Common myeloid progenitor, CD34-positive (primary cell): ENCODE measurements around the gene RACK1.

Experiments
- CTCF ChIA-PET: fragments of 350-600 bp; sonication (Branson Sonifier 250); formaldehyde crosslinking; loops from one replicate; lab custom pipeline; 2021; ENCODE audit warnings: antibody characterized with exemption; lab: Charles Lee
- POLR2A ChIA-PET: fragments of 350-600 bp; sonication (Branson Sonifier 250); formaldehyde crosslinking; loops from one replicate; lab custom pipeline; 2021; ENCODE audit warnings: antibody characterized with exemption; lab: Charles Lee
- DNase-seq, 3 donors: peaks; one replicate each; pipeline versions ENCODE4 v3.0.0 to v3.0.0-alpha.2; 2013
- H3K27ac ChIP-seq, 2 experiments: 1 replicate in 1 of 2; 2 replicates in 1 of 2; pipeline ENCODE4 v1.7.0; 2013; ENCODE audit warnings: inconsistent platforms in 2 of 2, low read length in 2 of 2, mild to moderate bottlenecking in 2 of 2, low read depth in 1 of 2, moderate library complexity in 1 of 2; ENCODE audit not compliant: severe bottlenecking in 2 of 2, insufficient read depth in 1 of 2, poor library complexity in 1 of 2
- H3K27me3 ChIP-seq, 5 experiments: replicated peaks in 2 of 5; 1 replicate in 3 of 5; 2 replicates in 2 of 5; pipeline versions ENCODE4 v1.6.1 to v1.7.0; 2013; ENCODE audit warnings: low read length in 4 of 5, mild to moderate bottlenecking in 2 of 5, moderate library complexity in 2 of 5, inconsistent platforms in 1 of 5; ENCODE audit not compliant: insufficient read depth in 5 of 5, control insufficient read depth in 4 of 5
- H3K36me3 ChIP-seq, 4 experiments: 1 replicate in 2 of 4; 2 replicates in 2 of 4; pipeline versions ENCODE4 v1.6.1 to v1.7.0; 2013; ENCODE audit warnings: low read length in 3 of 4, control low read depth in 1 of 4, mild to moderate bottlenecking in 1 of 4; ENCODE audit not compliant: control insufficient read depth in 4 of 4, insufficient read depth in 4 of 4
- H3K4me1 ChIP-seq, 4 experiments: 1 replicate in 3 of 4; 2 replicates in 1 of 4; pipeline versions ENCODE4 v1.6.1 to v1.7.1; 2013; ENCODE audit warnings: low read length in 3 of 4, mild to moderate bottlenecking in 3 of 4, control low read depth in 1 of 4, inconsistent platforms in 1 of 4, moderate library complexity in 1 of 4; ENCODE audit not compliant: control insufficient read depth in 4 of 4, insufficient read depth in 4 of 4; ENCODE audit errors: control extremely low read depth in 1 of 4
- H3K4me3 ChIP-seq, 7 experiments: 1 replicate in 4 of 7; 2 replicates in 3 of 7; pipeline versions ENCODE4 v1.5.1 to v1.7.0; 2013; ENCODE audit warnings: mild to moderate bottlenecking in 7 of 7, low read length in 6 of 7, moderate library complexity in 6 of 7, inconsistent platforms in 2 of 7, low read depth in 2 of 7, control low read depth in 1 of 7; ENCODE audit not compliant: insufficient read depth in 4 of 7, control insufficient read depth in 1 of 7; ENCODE audit errors: extremely low read depth in 1 of 7
- H3K9me3 ChIP-seq, 5 experiments: 1 replicate in 4 of 5; 2 replicates in 1 of 5; pipeline versions ENCODE4 v1.6.1 to v1.7.1; 2013; ENCODE audit warnings: low read length in 4 of 5, mild to moderate bottlenecking in 2 of 5, inconsistent platforms in 1 of 5, low read depth in 1 of 5, moderate library complexity in 1 of 5; ENCODE audit not compliant: control insufficient read depth in 4 of 5, insufficient read depth in 2 of 5; ENCODE audit errors: control extremely low read depth in 1 of 5
- WGBS: methylation state at CpG from one replicate; pipeline ENCODE4 v1.1.5; 2013; ENCODE audit not compliant: insufficient coverage; 5-methylcytosine and 5-hydroxymethylcytosine counted together

Gene RACK1

GRCh38 chr5:181187500-181188213, 56.0 kb downstream of the RACK1 start:
- Histone ChIP-seq H3K27me3 (no peaks in the 10 kb centered on the region), H3K4me3 (peak overlapping the region in 6 of 7 experiments; percentile 32 to 98 (median 66)), H3K4me1 (peaks cover 0 to 55% (median 36%) of the 10 kb centered on the region in 4 experiments), H3K27ac (peak overlapping the region in 1 of 2 experiments; percentile 86), H3K9me3 (no peaks in the 10 kb centered on the region), H3K36me3 (no peaks in the 10 kb centered on the region)
- ChIA-PET POLR2A (interaction anchor here (1.2 to 1.4 kb wide), 2 partner anchors 20 to 73 kb away, joined by 5 to 6 read pairs; partner anchors contain the start of gene TRIM52), CTCF (interaction anchor here (0.9 to 9.9 kb wide), 9 partner anchors 10 to 379 kb away, joined by 3 to 105 read pairs (median 5); partner anchors contain the start of genes TRIM41, TRIM52 and TRIM7)
- WGBS = 3% methylated on average over 20 of the region's 37 CpGs
- DNase-seq = peak; percentile 60 to 86 (median 84)

DNA sequence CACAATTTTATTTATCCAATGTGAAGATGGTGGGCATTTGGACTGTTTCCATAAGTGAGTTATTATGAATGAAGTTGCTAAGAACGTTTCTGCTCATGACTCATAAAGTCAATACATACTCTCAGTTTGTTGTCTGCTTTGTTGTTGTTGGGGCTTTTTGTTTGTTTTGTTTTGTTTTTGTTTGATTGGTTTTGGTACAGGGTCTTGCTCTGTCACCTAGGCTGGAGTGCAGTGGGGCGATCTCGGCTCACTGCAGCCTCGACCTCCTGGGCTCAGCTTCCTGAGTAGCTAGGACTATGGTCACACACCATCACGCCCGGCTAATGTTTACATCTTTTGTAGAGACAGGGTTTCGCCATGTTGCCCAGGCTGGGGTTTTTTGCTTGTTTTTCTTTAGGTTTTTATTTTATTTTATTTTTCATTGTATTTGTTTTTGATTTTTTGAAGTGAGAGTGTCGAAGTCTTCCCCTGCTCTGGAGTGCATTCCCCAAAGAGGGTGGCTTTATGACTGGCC, 56.7 kb downstream of the RACK1 start:
- CTCF ChIA-PET = interaction anchor here (1.5 to 9.9 kb wide), 5 partner anchors 11 to 35 kb away, joined by 4 to 105 read pairs (median 5); partner anchors contain the start of genes TRIM41 and TRIM7
- peak overlapping the region in 1 of 2 experiments; percentile 86 for H3K27ac ChIP-seq
- peak in 1 of 3 donors; percentile 34 for DNase-seq
- no peaks in the 10 kb centered on the region for H3K27me3 ChIP-seq
- H3K36me3 ChIP-seq = no peaks in the 10 kb centered on the region
- peaks cover 0 to 51% (median 35%) of the 10 kb centered on the region in 4 experiments for H3K4me1 ChIP-seq
- H3K4me3 ChIP-seq = peak overlapping the region in 5 of 7 experiments; percentile 20 to 70 (median 57)
- no peaks in the 10 kb centered on the region for H3K9me3 ChIP-seq
- POLR2A ChIA-PET = no interaction called here
- WGBS = 36% methylated on average over 2 of the region's 8 CpGs
